Body of pancreas (tissue), 4 donors: ENCODE measurements around the gene LTBR.

ENCODE experiments used
- CTCF ChIP-seq, 7 experiments: fragments of 450-650 bp in 4 of 7; fragments of 200-600 bp in 3 of 7; sonication (generic) in 3 of 7; IDR thresholded peaks; one replicate each; pipeline ENCODE4 v1.5.1; 2016 to 2019; ENCODE audit warnings: antibody characterized with exemption in 7 of 7
- POLR2A ChIP-seq, 3 donors: fragments of 450-650 bp; IDR thresholded peaks; one replicate each; pipeline ENCODE4 v1.6.1; 2016; ENCODE audit warnings: antibody characterized with exemption in 3 of 3, mild to moderate bottlenecking in 2 of 3

GRCh38 chr12:6424008-6424347 is 40.0 kb downstream of the LTBR start:
- TF ChIP-seq POLR2A (IDR thresholded peaks at IDR 0.05), result no peak
- TF ChIP-seq CTCF (IDR thresholded peaks at IDR 0.05), result no peak
